Heart right ventricle (tissue), 16 donors: ENCODE data around the gene MTX2. TPM values are rescaled to one million over a fixed set of nuclear protein-coding genes. Genes with fewer than 3 reads are reported as not detected.

Source experiments
- ATAC-seq, 8 donors: fragments of 200-7000 bp; cut with Tn5 transposase; one replicate each; pipeline ENCODE4 v1.9.1; 2020; ENCODE audit warnings: mild to moderate bottlenecking in 8 of 8, moderate library complexity in 8 of 8, moderate number of reproducible peaks in 1 of 8
- DNase-seq, 2 donors: peaks; one replicate each; pipeline ENCODE4 v3.0.0-alpha.2; 2020
- H3K27ac ChIP-seq, 10 donors: fragments of 200-600 bp; sonication (generic) in 2 of 10; one replicate each; pipeline versions ENCODE4 v1.5.0 to v1.8.0; 2020 to 2022; ENCODE audit warnings: mild to moderate bottlenecking in 3 of 10
- H3K27me3 ChIP-seq, 7 donors: fragments of 200-600 bp; one replicate each; pipeline ENCODE4 v1.8.0; 2021 to 2022; ENCODE audit warnings: mild to moderate bottlenecking in 2 of 7
- H3K36me3 ChIP-seq, 9 donors: fragments of 200-600 bp; sonication (generic) in 1 of 9; one replicate each; pipeline versions ENCODE4 v1.5.0 to v1.8.0; 2020 to 2022; ENCODE audit warnings: mild to moderate bottlenecking in 2 of 9
- H3K4me1 ChIP-seq, 9 donors: fragments of 200-600 bp; sonication (generic) in 1 of 9; one replicate each; pipeline versions ENCODE4 v1.5.0 to v1.8.0; 2020 to 2022; ENCODE audit warnings: mild to moderate bottlenecking in 4 of 9
- H3K4me3 ChIP-seq, 10 donors: fragments of 200-600 bp; sonication (generic) in 2 of 10; one replicate each; pipeline versions ENCODE4 v1.5.0 to v1.8.0; 2020 to 2022; ENCODE audit warnings: mild to moderate bottlenecking in 7 of 10, moderate library complexity in 2 of 10
- H3K9me3 ChIP-seq, 11 donors: fragments of 200-600 bp in 10 of 11; sonication (generic) in 2 of 11; one replicate each; pipeline versions ENCODE4 v1.5.0 to v1.8.0; 2013 to 2022; ENCODE audit warnings: mild to moderate bottlenecking in 2 of 11, control low read depth in 1 of 11, moderate library complexity in 1 of 11
- WGBS, 2 donors: extraction: QIAGEN DNeasy Blood & Tissue Kit; methylation state at CpG; one replicate each; pipeline ENCODE4 v1.1.7; 2013; ENCODE audit warnings: inconsistent platforms in 1 of 2; 5-methylcytosine and 5-hydroxymethylcytosine counted together
- intact Hi-C, 10 donors: fragments of 100-400 bp; cut with DNase I; formaldehyde crosslinking; loops; one replicate each; pipeline versions ENCODE4 v1.11.1 to v1.14.2; 2022
- polyA plus RNA-seq, 2 donors: library from polyadenylated mRNA; stranded (reverse); fragments of 200-250 nt; gene quantifications; one replicate each; pipeline ENCODE4 v1.2.3, GENCODE V29; 2013
- total RNA-seq, 10 donors: library from RNA; stranded (reverse); fragmentation: NEBNext Ultra II Directional in 3 of 10; extraction: Animal tissue kit (Norgen Biotek cat#: 25700) in 3 of 10; gene quantifications; one replicate each; pipeline versions ENCODE4 v1.2.1 to v1.2.4, GENCODE V29; 2021 to 2023
- TF ChIP-seq, protein P1 (sequence below), 9 donors: fragments of 200-600 bp; sonication (generic) in 2 of 9; IDR thresholded peaks; one replicate each; pipeline versions ENCODE4 v1.5.0 to v1.8.0; 2021 to 2022; ENCODE audit warnings: antibody characterized with exemption in 9 of 9, mild to moderate bottlenecking in 5 of 9, moderate library complexity in 1 of 9
- donor health status: Arrhythmogenic right ventricular cardiomyopathy.
- donor health status: ischemic (EF 13 %, LVEDD 7.1; RV severe dilation, severe dysfunction).
- donor health status: healthy with polysubstance abuse.
- donor health status: DM: no; HTN: yes; CAD: no.
- donor health status: DM: no; HTN: no; CAD: no.
- donor health status: ischemic (EF 25% LVEDD 6.9; RV normal size, moderate dysfunction).
- donor health status: ischemic (EF 25% LVEDD 5.7; RV mildly dilated, moderate dysfunction).
- donor health status: healthy.
- donor health status: DM: yes; HTN: yes; CAD: no.
- donor health status: Ischemic cardiomyopathy.
- donor health status: ischemic (EF 35%, LVEDD 5.7; RV mildly dilated, moderate dysfunction).
- donor health status: nonischemic (EF 11% LVEDD 7.7; RV severe dilation, severe dysfunction).
- donor health status: DM: yes; HTN: yes; CAD: no.
- donor health status: PGD.
- donor health status: ischemic (EF 29% LVEDD 5.4; RV normal size, mild dysfunction).
- donor health status: nonischemic (EF 23%, LVEDD 6.1; RV moderate dilation, normal function).

Gene MTX2
- total and polyA plus RNA-seq, 12 donors = 37.3 to 65.2 (median 48.8) TPM

DNA sequence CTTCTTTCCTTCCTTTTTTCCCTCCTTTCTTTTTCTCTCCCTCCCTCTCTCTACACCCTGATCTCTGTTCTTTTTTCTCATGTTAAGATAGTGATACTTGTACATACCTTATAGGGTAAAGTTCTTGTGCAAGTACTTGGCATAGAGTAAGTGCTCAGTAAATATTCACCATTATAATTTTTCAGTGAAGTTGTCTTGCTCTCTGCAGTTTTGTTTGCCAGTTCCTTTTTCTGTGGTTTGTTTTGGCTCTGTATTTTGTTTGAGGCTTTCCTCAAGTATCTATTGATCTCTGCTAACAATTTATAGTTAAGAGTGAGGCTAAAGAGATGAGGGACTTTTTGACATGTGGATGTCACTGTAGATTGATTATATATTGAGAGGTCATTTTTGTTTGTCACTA lies 48.0 kb downstream of the MTX2 start:
- Histone ChIP-seq H3K9me3 (no peaks in the 10 kb centered on the region), H3K4me3 (no peak overlapping the region), H3K36me3 (peaks cover 0 to 19% (median 0%) of the 10 kb centered on the region in 9 donors), H3K27ac (no peak overlapping the region), H3K4me1 (peaks cover 0 to 14% (median 0%) of the 10 kb centered on the region in 9 donors), H3K27me3 (no peaks in the 10 kb centered on the region)
- TF ChIP-seq, protein P1, sequence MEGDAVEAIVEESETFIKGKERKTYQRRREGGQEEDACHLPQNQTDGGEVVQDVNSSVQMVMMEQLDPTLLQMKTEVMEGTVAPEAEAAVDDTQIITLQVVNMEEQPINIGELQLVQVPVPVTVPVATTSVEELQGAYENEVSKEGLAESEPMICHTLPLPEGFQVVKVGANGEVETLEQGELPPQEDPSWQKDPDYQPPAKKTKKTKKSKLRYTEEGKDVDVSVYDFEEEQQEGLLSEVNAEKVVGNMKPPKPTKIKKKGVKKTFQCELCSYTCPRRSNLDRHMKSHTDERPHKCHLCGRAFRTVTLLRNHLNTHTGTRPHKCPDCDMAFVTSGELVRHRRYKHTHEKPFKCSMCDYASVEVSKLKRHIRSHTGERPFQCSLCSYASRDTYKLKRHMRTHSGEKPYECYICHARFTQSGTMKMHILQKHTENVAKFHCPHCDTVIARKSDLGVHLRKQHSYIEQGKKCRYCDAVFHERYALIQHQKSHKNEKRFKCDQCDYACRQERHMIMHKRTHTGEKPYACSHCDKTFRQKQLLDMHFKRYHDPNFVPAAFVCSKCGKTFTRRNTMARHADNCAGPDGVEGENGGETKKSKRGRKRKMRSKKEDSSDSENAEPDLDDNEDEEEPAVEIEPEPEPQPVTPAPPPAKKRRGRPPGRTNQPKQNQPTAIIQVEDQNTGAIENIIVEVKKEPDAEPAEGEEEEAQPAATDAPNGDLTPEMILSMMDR (IDR thresholded peaks at IDR 0.05) = no peak
- ATAC-seq = no peak
- no peak for DNase-seq
- intact Hi-C loops = no loop called here

DNA sequence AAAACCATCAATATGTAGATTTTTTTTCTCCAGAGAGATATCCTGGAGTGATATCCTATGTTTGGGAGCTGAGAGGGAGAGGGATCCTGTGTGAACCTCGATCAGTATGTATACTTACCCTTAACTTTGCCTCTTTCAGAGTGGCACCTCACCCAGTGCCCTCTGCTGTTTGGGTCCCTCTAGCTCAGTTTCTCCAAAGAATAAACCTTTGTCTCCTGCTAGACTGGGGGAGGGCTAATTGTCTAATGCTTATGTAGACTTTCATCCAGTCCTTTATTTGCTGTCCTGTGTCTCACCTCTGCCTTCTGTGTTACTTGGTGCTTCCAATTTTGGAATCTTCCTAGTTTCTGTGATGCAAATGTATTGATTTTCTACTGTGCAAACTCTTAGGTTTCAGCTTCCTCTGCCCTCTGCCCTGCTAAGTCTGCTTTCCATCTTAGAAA lies 48.4 kb downstream of the MTX2 start:
- no peak for ATAC-seq

DNA sequence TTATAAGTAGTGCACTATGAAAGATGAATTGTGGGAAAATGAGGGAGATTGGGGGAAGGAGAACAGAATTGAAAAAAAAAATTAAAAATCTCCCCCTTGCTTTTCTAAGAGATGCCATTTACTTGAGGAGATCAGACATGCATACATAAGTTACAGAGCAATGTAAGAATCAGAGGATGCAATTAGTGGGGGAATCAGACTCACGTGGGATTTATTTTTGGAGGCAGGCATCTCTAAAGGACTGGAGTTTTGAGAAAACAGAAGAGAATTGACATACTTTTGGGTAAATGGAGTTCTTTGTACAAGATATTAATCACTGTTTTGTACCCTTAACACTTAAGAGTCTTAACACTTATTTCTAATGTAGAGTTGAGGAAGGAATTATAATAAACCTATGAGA lies 52.7 kb downstream of the MTX2 start:
- TF ChIP-seq, protein P1 (IDR thresholded peaks at IDR 0.05) = no peak
- Histone ChIP-seq H3K36me3 (peaks cover 0 to 5% (median 0%) of the 10 kb centered on the region in 9 donors), H3K27ac (no peak overlapping the region), H3K9me3 (no peaks in the 10 kb centered on the region), H3K4me3 (no peak overlapping the region), H3K4me1 (peaks cover 0 to 19% (median 0%) of the 10 kb centered on the region in 9 donors), H3K27me3 (no peaks in the 10 kb centered on the region)
- DNase-seq (no peak), ATAC-seq (no peak)
- intact Hi-C loops = loop anchor here in 1 of 10 donors (10.0 kb wide), 1 partner anchor 47 kb away; no protein-coding TSS in a partner anchor
- WGBS, 2 donors = 54 to 65% methylated on average over 1 of the region's 1 CpG

More for the DNA sequence above, 48.4 kb downstream of the MTX2 start:
- Histone ChIP-seq H3K4me3 (no peak overlapping the region), H3K27ac (no peak overlapping the region), H3K4me1 (peaks cover 0 to 19% (median 0%) of the 10 kb centered on the region in 9 donors), H3K27me3 (no peaks in the 10 kb centered on the region), H3K9me3 (no peaks in the 10 kb centered on the region), H3K36me3 (peaks cover 0 to 19% (median 0%) of the 10 kb centered on the region in 9 donors)
- no peak for DNase-seq
- 81 to 91% methylated on average over 1 of the region's 1 CpG for WGBS, 2 donors
- intact Hi-C loops = no loop called here
- TF ChIP-seq, protein P1 (IDR thresholded peaks at IDR 0.05) = no peak

DNA sequence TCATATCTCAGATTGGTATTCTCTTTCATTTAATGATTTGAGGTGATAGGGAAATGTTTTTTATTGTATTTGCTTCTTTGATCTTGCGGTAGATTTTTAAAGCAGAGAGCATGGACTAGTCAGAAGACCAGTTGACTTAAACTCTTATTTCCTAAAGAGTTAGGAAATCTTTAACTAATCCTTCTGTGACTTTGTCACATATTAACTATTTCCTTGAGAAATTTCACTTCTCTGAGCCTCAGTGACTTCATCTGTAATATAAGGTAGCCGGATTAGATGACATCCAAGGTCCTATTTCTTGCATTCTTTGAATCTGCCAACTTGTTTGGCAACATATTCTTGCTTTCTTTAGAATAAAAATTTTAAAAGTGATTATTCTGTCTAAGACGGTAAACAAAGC lies 55.6 kb downstream of the MTX2 start:
- Histone ChIP-seq H3K36me3 (peaks cover 0 to 33% (median 12%) of the 10 kb centered on the region in 9 donors), H3K4me3 (no peak overlapping the region), H3K27me3 (no peaks in the 10 kb centered on the region), H3K27ac (no peak overlapping the region), H3K9me3 (no peaks in the 10 kb centered on the region), H3K4me1 (peaks cover 0 to 13% (median 0%) of the 10 kb centered on the region in 9 donors)
- 93 to 98% methylated on average over 3 of the region's 3 CpGs for WGBS, 2 donors
- ATAC-seq (no peak), DNase-seq (no peak)
- TF ChIP-seq, protein P1 (IDR thresholded peaks at IDR 0.05) = no peak
- intact Hi-C loops = loop anchor here in 1 of 10 donors (10.0 kb wide), 1 partner anchor 50 kb away; no protein-coding TSS in a partner anchor
